ENCODE data around the gene PROP1.

DNA sequence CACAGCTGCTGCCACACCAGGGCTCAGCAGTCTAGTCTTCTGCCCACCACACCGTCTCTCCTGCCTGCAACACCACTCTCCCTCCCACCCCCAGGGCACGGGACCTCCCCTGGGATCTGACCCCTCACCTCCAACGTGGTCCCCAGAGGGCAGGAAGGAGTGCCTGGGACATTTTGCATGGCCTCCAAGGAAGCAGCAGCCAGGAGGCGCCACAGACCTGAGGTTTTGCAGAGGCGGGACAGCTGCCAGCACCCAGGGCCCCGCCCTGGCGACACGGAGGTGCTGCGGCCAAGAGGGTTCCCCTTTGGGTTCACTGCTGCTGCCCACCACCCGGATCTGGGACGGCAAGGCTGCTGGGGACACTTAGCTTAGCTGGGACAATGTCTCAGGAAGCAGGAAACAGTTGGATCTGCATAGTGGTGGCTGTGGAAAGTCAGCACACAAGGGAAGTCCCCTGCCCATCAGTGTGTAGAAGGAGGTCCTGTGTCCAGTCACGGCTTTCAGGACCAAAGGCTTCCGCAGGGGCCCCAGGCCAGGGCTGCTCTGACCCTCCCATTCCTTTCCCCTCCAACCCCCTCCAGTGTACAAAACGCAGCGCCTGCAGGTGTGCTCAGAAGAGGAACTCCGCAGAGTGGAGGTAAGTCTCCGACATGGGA, 13.8 kb downstream of the PROP1 start:
- TF ChIP-seq ZNF565 (CRISPR knock-in tag; conservative IDR thresholded peaks at IDR 0.05; ENCODE audit: low read depth) (no peak), RARB (CRISPR knock-in tag; IDR thresholded peaks at IDR 0.05) (no peak), ZNF70 (CRISPR knock-in tag; IDR thresholded peaks at IDR 0.05) (no peak)
- TF ChIP-seq, protein P1, sequence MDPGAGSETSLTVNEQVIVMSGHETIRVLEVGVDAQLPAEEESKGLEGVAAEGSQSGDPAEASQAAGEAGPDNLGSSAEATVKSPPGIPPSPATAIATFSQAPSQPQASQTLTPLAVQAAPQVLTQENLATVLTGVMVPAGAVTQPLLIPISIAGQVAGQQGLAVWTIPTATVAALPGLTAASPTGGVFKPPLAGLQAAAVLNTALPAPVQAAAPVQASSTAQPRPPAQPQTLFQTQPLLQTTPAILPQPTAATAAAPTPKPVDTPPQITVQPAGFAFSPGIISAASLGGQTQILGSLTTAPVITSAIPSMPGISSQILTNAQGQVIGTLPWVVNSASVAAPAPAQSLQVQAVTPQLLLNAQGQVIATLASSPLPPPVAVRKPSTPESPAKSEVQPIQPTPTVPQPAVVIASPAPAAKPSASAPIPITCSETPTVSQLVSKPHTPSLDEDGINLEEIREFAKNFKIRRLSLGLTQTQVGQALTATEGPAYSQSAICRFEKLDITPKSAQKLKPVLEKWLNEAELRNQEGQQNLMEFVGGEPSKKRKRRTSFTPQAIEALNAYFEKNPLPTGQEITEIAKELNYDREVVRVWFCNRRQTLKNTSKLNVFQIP (CRISPR knock-in tag; IDR thresholded peaks at IDR 0.05; ENCODE audit: borderline replicate concordance, low read depth), result no peak
- TF ChIP-seq, protein P2, sequence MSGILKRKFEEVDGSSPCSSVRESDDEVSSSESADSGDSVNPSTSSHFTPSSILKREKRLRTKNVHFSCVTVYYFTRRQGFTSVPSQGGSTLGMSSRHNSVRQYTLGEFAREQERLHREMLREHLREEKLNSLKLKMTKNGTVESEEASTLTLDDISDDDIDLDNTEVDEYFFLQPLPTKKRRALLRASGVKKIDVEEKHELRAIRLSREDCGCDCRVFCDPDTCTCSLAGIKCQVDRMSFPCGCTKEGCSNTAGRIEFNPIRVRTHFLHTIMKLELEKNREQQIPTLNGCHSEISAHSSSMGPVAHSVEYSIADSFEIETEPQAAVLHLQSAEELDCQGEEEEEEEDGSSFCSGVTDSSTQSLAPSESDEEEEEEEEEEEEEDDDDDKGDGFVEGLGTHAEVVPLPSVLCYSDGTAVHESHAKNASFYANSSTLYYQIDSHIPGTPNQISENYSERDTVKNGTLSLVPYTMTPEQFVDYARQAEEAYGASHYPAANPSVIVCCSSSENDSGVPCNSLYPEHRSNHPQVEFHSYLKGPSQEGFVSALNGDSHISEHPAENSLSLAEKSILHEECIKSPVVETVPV (CRISPR knock-in tag; IDR thresholded peaks at IDR 0.05), result no peak

Measured in SK-N-SH treated with all-trans-retinoic acid at 6 μM for 48 hours (cell line).